GM18867 (cell line): Measurements from ENCODE around the gene STPG1.

ENCODE experiments used
- ATAC-seq: cut with Tn5 transposase; IDR thresholded peaks from one replicate; pipeline ENCODE4 v1.9.1; 2021; ENCODE audit warnings: mild to moderate bottlenecking, moderate library complexity; ENCODE audit not compliant: unreplicated experiment

The STPG1 gene

DNA sequence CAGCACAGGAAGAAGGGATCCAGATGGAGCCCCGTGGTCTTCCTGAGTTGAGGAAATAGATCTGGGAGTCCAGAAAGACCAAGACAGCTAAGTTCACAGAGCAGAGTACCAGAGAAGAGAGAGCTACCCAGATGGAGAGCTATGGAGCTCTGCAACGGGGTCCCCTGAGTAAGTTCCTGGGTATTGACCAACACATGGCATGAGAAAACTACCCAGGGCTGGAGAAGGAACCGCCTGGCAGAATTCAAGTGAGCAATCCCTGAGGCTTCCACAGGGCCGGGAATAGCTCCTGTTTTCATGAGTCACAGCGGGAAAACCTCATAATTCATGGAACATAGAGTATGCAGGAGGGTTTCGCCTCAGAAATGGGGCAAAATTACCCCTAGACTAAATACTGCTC lies 19.7 kb downstream of the STPG1 start:
- ATAC-seq = no peak

DNA sequence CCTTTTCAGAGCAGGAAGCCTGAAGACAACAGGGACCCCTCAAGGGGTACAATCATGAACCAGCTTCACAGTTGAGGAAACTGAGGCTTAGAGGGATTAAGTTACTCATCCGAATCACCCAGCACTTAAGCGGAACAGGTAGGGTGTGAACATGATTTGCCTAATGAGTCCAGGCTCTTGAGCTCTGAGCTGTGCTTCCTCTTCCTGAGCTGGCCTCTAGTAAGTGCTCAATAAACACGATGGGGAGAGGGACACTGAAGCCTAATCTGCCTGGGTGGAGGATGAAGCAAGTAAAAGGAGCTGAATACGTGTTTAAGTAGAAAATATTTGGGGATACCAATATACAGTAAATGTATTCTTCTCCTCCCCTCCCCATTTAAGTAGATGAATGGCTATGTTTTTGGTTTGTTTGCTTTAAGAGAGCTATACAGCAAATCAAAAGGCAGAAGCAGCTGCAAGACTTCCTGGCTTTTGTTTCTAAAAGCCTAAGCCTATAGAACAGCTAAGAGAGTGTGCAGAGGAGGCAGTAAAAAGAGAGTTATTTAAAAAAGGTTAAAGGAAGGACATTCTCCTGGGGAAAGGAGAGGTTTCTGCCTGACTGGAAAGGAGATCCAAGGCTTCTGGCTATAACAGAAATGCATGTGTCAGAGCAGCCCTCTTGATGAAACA lies 20.5 kb downstream of the STPG1 start:
- no peak for ATAC-seq

DNA sequence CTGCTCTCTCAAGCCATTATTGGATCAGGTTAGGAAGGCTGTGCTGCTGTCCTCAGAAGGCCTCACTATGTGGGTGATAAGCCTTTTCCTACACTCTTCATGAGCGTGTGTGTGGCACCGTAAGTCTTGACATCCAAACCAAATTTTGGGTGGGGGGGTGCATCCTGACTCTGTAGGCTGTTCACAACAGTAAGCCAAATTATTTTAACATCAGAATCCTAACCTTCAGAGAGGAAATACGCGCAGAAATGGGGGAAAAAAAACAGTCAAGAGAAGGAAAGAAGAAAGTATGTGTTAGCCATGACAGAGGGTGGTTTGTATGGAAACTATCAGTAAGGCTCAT lies 21.0 kb downstream of the STPG1 start:
- no peak for ATAC-seq

DNA sequence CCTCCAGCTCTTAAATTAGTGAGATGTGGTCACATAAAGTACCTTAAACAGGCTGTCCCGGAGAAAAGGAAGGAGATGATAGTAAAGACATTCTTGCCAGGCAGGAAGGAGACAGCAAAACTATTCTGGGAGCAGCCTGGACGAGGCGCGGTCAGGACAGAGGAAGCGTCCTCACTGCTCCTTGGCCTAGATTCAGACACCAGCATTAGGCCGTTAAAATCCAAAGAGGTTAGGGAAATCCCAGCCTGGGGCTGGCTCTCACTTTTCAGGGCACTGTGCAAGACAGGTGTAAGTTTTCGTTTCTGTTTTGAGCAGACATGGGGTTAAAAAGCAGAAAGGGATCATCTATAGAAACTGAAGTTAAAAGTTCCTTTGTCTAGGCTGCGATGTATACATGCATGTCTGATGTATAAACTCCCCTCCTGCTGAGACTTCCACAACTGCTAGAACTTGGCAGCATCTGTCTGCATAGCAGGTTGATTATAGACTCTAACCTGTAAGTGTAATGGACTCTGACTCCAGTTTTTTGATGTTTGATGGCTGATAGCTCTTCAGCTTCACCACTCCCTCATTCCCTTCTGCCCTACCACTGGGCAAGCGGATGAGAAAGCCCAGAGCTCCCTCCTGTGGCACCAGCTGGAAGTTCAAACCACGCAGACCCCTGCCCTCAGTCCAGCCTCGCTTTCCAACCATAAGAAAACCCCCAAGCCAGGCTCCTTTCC lies 21.5 kb downstream of the STPG1 start:
- peak; percentile 61 for ATAC-seq

DNA sequence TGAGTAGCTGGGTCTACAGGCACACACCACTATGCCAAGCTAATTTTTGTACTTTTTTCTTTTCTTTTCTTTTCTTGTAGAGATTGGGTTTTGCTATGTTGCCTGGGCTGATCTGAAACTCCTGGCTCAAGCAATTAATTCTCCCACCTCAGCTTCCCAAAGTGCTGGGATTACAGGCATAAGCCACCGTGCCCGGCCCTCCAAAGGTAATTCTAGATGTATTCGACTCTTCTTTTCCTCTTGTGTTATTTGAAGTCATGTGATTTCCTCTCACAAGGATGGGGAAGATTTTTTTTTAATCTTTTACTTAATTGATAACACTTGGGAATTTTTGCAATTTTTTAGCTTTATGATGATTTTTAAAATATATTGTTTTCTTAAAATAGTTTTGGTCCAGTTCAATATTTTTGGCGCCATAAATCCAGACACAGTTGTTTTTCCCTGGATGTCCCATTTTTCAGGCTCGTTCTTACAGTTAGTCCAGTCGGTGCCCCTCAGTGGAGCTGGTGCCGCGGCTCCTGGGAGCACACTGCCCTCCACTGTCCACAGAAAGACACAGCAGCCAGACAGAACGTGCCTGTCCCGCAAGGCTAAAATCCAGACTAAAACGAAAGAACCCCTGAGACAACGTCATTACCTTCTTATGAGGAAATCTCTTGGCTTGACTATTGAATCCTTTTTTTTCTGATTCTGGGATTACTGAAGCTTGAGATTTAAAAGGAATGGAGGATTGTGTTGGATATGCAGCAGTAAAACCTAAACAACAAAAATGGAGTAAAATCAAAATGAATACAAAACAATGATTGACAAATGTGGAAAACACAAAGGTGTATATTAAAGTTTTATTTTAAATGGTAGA lies 22.4 kb downstream of the STPG1 start:
- ATAC-seq = peak; percentile 52

DNA sequence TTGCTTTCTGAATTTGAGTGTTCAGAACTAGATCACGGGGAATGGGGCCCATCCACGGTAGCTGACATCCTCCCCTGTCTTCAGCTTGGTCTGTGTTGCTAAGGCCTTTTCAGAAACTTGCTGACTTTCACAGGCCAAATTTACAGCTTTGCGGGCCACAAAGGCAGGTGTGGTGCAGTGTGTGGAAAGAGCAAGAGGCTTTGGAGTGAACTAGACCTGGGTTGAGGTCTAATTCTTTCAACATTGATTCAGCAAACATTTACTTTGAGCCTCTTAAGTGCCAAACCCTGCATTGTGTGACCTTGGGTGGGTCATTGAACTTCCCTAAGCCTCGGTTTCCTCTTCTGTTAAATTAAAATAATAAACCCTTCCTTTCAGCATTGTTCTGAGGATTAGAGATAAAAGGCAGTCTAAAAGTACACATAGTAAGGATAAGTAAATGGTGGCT lies 24.3 kb downstream of the STPG1 start:
- no peak for ATAC-seq

DNA sequence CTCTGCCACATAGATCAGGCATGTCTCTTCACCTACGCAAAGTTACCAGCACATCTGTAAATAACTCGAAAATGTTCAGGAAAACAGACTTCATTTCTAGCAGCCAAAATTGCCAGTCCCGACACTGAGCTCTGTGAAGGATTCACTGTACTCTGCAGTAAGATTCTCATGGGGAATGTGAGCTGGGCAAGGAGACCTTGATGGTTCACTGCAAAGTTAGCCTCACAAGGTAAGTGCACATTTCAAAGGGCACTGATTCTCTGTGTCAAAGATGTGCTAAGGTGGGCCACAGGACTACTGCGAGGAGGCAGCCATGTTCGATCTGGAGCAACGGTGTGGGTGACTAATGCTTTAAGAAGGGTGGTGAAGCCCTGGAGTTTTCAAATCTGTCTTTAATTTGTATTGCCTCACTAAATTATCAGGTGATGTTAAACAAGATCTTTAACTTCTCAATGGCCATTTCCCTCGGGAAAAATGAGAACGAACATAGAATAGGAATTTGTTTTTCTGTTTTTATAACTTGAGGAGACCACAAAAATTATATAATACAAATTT lies 25.2 kb downstream of the STPG1 start:
- ATAC-seq = no peak

DNA sequence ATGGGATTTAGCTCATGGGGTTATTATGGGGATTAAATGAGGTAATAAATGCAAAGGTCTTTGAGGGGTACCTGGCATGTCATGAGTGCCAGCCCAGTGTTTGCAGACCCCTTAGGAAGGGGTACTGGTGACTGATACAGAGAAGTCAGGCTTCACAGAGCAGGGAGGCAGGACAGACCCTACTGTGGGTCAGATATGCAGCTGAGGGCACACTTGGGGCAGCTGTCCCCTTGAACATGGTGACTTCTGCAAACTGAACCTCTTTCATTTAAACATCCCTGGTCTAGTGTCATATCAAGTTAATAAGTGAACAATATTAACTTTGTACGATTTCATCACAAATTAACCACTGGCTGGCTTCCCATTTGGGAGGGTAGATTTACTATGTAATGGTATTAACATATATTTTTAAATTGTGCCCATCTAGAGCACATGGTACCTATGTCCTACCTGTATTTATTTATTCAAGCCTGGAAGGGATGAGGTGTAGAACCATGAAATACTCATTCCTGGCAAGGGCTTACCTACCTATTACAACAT lies 25.9 kb downstream of the STPG1 start:
- no peak for ATAC-seq

DNA sequence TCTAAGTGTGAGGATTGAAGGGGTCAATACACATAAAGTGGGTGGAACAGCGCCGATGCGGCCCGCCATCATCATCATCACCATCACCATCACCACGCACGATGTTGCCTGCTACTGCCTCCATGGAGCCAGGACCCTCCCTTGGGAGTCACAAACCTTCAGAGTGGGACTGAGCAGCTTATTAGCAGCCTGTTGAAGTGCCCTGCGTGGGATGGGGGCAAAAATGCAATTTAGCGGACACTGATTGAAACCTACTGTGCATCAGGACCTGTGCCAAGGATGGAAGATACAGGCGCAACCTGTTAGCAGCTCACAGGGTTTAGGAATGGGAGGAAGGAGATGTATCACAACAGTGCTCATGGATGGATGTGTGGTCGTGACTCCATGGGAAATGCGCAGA lies 26.7 kb downstream of the STPG1 start:
- no peak for ATAC-seq

DNA sequence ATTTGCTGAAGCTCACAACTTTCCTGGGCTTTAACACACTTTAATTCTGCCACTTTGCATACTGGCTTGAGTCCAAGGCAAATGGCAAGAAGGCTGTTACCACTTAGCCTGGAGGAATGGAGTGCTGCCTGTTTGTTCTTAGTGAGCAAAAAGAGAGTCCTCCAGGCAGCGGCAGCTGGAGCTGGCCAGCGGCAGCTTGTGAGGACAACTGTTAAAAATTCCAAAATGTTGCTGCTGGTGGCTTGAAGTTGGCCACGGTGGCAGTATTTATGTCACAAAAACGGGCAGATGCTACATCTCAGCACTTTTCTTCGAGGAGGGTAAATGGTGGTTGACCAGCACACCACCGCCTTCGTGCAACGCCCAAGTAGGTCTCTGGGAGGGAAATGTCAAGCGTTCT lies 27.3 kb downstream of the STPG1 start:
- no peak for ATAC-seq

DNA sequence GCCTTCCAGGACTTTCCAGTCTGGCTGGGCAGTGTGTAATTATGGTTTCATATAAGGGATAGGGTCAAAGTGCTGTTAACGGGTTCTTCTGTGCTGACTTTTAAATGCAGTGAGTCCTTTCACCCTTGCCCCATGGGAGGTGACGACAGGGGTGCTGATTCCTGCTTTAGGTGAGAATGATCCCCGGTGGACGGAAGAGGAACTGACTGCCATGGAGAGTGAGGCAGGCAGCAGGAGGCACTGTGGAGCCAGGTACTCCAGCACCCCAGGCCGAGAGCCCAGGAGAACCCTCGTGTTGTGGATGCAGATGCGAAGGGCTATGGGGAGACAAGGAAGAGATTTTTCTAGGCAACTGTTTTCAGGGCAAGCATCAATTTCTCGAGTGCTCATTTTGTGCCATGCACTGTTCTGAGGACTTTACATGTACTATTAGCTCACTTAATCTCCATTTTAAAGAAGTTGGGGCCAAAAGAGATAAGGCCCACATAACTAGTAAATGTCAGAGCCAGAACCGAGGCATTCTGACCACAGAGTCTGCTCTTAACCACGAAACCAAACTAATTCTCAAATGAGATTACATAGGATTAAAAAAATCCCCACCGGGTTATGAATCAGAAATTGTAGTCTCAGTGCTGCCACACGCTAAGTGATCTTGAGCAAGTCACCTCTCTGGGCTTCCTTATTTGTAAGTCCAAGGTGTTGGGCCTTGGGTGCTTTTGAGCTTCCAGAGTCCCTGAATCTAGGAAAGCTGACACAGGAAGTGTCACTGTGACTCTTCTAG lies 28.2 kb downstream of the STPG1 start:
- no peak for ATAC-seq

DNA sequence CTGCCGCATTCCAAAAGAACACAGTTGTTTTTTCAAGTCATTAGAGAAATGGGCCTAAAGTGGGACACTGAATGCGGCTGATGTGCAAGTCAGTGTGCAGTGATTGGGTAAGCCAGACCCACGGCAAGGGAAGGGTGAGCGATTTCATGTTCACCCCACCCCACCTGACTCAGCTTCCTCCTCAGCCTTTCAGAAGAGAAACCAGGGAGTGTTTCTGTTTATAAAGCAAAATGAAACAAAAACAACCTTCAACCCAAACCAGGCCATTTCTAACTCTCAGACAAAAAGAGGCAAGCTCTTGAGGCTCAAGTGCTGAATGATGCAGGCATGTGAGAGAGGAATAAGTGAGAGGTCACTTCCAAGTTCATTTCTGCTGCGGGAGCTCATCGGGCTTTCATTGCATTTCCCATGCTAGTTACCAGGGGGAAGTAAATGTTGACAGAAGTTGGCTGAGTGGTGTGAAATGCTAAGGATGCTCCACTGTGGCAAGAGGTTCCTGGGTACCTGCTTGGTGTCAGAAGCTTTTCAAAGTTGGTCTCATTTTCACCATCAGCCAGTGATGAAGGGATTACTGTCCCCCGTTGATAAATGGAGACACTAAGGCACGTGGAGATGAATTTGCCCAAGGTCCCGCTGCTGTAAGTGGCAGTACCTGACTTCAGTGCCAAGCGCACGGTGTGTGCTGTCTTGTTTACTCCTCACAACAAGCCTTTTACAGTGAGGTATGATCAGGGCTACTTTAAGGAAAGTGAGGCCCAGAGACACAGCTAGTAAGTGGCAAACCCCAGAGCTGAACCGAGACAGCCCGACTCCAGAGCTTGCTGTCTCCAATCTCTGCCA lies 29.1 kb downstream of the STPG1 start:
- ATAC-seq = peak; percentile 71

DNA sequence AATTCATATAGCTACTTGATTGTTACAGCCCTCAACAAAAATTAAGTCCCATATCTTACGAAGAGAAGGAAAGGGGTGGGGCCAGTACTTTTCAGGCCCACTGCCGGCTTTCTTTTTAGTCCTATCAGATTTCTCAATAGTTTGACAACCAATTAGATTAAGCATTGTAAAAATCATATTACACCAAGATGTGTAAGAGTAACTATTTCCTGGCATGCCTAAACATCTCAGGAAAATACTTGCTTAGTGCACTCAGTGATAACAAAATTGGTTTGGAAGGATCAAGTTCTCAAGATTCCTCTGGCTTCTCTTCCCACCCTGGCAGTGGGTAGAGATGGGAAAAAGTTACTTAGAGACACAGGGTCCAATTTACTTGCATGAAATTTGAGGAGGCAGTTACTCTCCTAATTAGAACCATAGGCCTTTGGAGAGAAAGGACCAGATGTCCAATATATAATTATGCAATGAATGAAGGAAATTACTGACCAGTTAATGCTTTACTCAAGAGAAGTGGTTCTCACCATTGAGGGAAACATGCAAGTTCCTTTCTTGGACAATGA lies 30.1 kb downstream of the STPG1 start:
- no peak for ATAC-seq

DNA sequence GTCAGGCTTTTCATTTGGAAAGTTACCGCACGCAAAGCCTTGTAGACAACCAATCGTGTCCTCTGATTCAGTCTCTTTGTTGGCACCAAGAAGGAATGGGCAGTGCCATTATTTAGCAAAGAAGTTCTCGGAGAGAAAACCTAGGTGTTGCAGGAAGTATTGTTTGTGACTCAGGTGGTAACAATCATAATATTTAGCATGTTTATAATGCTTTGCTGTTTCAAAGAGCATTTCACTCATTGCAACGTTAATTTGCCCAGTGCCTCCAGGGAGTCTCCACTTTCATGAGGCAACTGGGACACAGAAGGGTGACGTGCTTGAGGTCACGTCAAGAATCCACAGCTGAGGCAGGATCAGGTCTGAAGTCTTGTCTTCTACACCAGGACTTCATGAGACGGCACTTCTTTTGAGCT lies 31.4 kb downstream of the STPG1 start:
- ATAC-seq = no peak

DNA sequence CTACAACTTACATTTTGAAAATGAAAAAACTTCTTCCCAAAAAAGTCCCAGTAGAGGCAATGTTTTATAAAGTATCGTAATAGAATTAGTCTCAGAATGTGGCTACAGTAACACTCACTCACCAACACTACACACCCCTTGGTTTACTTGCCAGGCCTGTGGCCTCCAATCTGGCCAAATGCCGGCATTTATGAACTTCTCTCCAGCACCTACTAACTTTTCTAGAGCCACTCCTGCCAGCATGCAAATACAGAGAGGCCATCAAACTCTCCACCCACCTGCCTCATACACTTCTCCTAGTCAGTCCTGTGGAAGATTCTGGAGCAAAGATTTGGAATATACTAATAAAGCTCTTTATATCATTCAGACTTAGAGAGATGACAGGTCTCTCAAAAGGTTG lies 32.3 kb downstream of the STPG1 start:
- ATAC-seq = no peak

DNA sequence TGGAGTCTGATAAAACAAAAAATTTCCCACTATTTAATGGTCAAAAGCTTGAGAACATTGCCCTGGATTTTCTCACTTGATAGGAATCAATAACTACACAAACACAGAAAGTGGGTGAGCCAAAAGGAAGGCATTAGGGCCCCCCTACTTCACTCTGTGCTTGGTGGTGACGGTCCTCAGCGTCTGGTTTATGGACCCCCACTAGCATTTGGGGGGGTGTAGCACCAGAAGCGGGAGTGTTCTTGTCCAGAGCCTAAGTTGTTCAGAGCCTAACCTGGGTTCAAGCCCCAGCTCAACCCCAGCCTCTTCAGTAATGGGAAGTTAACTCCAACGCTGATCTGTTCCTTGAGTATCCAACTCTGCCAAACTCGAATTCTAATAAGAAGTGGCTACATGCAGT lies 33.1 kb downstream of the STPG1 start:
- no peak for ATAC-seq

DNA sequence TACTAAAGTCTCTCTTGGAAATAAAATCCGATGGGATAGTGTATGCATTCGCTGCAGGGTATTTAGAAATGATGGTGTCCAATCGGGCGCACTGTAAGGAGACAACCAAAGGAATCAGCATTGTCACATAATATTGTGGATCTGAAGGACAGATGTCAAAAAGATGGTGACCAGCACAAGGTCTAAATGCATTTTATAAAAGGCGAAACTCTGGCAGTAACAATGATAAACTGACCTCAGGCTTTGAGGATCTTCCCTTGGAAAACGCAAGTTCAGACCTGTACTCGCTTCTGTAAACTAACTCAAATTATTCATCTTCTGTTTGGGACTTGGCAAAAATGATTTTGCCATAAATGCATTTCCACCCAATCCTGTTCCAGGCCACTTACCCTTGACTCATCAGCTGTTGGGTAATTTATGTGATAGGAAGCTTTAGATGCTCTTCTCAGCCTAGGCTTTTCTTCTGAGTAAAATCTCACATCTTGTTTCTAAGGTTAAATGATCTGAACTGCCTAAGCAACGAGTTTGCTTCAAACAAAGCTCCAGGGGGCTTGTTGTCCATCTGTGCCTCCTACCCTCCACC lies 33.8 kb downstream of the STPG1 start:
- ATAC-seq = no peak

DNA sequence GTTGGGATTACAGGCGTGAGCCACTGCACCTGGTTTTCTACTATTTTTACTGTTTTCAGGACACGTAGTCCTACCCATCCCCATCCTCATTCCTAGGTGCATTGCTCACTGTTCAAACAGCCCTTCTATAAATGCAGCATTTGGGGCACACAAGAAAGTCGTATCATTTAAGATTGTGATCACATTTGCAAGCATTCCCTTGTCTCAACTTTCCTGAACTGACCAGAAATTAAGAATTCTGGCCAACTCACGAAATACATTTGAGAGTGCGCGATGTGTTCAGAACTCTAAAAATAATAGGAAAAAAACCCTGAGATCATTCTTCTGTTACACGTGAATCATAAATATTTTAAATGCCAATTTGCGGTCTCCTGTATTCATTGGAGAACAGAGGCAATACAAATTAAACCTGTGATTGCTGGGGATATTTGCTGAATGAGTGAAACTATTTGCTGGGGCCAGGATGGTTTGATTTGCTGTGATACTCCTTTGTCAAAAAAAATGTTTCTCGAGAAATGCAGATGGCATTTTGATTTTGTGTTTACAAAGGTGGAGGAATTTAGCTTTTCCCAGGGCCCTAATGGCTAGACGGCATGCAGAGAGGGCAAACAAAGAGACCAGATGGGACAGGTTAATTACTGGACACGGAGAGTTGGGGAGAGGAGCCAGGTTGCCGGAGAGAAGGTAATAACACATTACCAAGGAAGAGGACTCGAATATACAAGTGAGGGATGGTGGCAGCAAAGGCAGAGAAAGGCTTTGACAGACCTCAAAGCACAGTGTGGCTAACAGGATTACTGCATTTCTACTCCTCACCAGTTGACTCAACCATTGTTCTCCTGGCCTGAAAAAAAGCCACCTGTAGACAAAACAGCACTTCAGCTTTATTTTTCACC lies 38.4 kb downstream of the STPG1 start:
- ATAC-seq = no peak
